Measurements from ENCODE around the gene AOX1. TPM values are rescaled to one million over a fixed set of nuclear protein-coding genes. Genes with fewer than 3 reads are reported as not detected.
A peak's percentile ranks its signal among the peaks of the same experiment; 100 is the strongest.
"Not testable (repeated sequence)": the region's sequence is repeated elsewhere in the genome, so short reads cannot be mapped to it uniquely, and the experiment has no call there.

Gene AOX1
- total RNA-seq, 2 donors from 2014 or later, result 24.8 to 47.9 TPM

DNA sequence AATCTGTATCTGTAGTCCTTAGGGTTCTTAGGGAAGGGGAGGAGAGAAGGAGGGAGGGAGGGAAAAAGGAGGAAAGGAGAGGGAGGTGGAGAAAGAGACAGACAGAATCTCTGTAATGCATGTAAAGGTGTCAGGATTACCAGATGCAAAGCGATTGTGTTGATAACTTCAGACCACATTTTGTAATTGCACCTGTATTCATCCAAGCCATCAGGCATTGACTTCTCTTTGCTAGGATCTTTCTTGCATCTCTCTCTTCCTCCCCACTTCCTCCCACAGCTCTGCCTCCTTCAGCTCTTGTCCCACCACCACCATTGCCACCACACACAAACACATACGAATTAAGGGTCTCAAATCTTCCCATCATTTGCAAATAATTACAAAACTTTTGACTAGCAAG is 91.4 kb downstream of the AOX1 start:
- intact Hi-C loops (cut with DNase I), result no loop called here
- TF ChIP-seq, protein P1, sequence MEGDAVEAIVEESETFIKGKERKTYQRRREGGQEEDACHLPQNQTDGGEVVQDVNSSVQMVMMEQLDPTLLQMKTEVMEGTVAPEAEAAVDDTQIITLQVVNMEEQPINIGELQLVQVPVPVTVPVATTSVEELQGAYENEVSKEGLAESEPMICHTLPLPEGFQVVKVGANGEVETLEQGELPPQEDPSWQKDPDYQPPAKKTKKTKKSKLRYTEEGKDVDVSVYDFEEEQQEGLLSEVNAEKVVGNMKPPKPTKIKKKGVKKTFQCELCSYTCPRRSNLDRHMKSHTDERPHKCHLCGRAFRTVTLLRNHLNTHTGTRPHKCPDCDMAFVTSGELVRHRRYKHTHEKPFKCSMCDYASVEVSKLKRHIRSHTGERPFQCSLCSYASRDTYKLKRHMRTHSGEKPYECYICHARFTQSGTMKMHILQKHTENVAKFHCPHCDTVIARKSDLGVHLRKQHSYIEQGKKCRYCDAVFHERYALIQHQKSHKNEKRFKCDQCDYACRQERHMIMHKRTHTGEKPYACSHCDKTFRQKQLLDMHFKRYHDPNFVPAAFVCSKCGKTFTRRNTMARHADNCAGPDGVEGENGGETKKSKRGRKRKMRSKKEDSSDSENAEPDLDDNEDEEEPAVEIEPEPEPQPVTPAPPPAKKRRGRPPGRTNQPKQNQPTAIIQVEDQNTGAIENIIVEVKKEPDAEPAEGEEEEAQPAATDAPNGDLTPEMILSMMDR (IDR thresholded peaks at IDR 0.05), result no peak
- TF ChIP-seq POLR2A (IDR thresholded peaks at IDR 0.05), result no peak
- TF ChIP-seq POLR2AphosphoS5 (IDR thresholded peaks at IDR 0.05), result no peak
- DNase-seq (ENCODE audit: low spot score), result no peak
- Histone ChIP-seq H3K36me3 (no peaks in the 10 kb centered on the region), H3K27me3 (replicated peaks; ENCODE audit: insufficient read depth) (no peaks in the 10 kb centered on the region), H3K27ac (peak overlapping the region in 1 of 2 donors; percentile 33), H3K9me3 (no peaks in the 10 kb centered on the region), H3K4me3 (no peak overlapping the region), H3K4me1 (replicated peaks) (no peaks in the 10 kb centered on the region)
- WGBS, result 79% methylated on average over 2 of the region's 2 CpGs

- no peaks in the 10 kb centered on the region for H3K4me1 ChIP-seq (replicated peaks)
- H3K4me3 ChIP-seq, result no peak overlapping the region
- peak overlapping the region; percentile 62 to 67 for H3K27ac ChIP-seq
- H3K27me3 ChIP-seq (replicated peaks; ENCODE audit: insufficient read depth), result no peaks in the 10 kb centered on the region
- no peaks in the 10 kb centered on the region for H3K9me3 ChIP-seq
- TF ChIP-seq POLR2AphosphoS5 (IDR thresholded peaks at IDR 0.05) (peak; percentile 16), POLR2A (IDR thresholded peaks at IDR 0.05) (no peak)
- WGBS, result 30% methylated on average over 11 of the region's 11 CpGs
- no peaks in the 10 kb centered on the region for H3K36me3 ChIP-seq
- intact Hi-C loops (cut with DNase I), result no loop called here
- DNase-seq (ENCODE audit: low spot score), result no peak
These were observed 92.1 kb downstream of the AOX1 start for GRCh38 chr2:200677721-200678532.

GRCh38 chr2:200679127-200679526 is 93.3 kb downstream of the AOX1 start:
- H3K4me1 ChIP-seq (replicated peaks), result no peaks in the 10 kb centered on the region
- no peaks in the 10 kb centered on the region for H3K27me3 ChIP-seq (replicated peaks; ENCODE audit: insufficient read depth)
- TF ChIP-seq POLR2AphosphoS5 (IDR thresholded peaks at IDR 0.05), result no peak
- TF ChIP-seq, protein P1 (IDR thresholded peaks at IDR 0.05), result no peak
- no peak for TF ChIP-seq POLR2A (IDR thresholded peaks at IDR 0.05)
- 61% methylated on average over 5 of the region's 5 CpGs for WGBS
- no peak overlapping the region for H3K4me3 ChIP-seq
- intact Hi-C loops (cut with DNase I), result no loop called here
- no peak for DNase-seq (ENCODE audit: low spot score)
- peak overlapping the region; percentile 62 to 67 for H3K27ac ChIP-seq
- H3K36me3 ChIP-seq, result no peaks in the 10 kb centered on the region
- no peaks in the 10 kb centered on the region for H3K9me3 ChIP-seq

GRCh38 chr2:200679535-200679934 is 93.7 kb downstream of the AOX1 start:
- Histone ChIP-seq H3K27me3 (replicated peaks; ENCODE audit: insufficient read depth) (no peaks in the 10 kb centered on the region), H3K4me3 (no peak overlapping the region), H3K4me1 (replicated peaks) (no peaks in the 10 kb centered on the region), H3K27ac (peak overlapping the region; percentile 62 to 67), H3K9me3 (no peaks in the 10 kb centered on the region), H3K36me3 (no peaks in the 10 kb centered on the region)
- 65% methylated on average over 5 of the region's 5 CpGs for WGBS
- no peak for DNase-seq (ENCODE audit: low spot score)
- intact Hi-C loops (cut with DNase I), result no loop called here
- TF ChIP-seq POLR2A (IDR thresholded peaks at IDR 0.05), result no peak
- TF ChIP-seq, protein P1 (IDR thresholded peaks at IDR 0.05), result no peak
- no peak for TF ChIP-seq POLR2AphosphoS5 (IDR thresholded peaks at IDR 0.05)

GRCh38 chr2:200681697-200682096 is 95.9 kb downstream of the AOX1 start:
- no peak overlapping the region for H3K27ac ChIP-seq
- no peaks in the 10 kb centered on the region for H3K27me3 ChIP-seq (replicated peaks; ENCODE audit: insufficient read depth)
- no peaks in the 10 kb centered on the region for H3K9me3 ChIP-seq
- H3K36me3 ChIP-seq, result no peaks in the 10 kb centered on the region
- H3K4me3 ChIP-seq, result no peak overlapping the region
- WGBS, result 63% methylated on average over 2 of the region's 2 CpGs
- H3K4me1 ChIP-seq (replicated peaks), result no peaks in the 10 kb centered on the region
- intact Hi-C loops (cut with DNase I), result no loop called here
- no peak for DNase-seq (ENCODE audit: low spot score)
- TF ChIP-seq, protein P1 (IDR thresholded peaks at IDR 0.05), result no peak
- TF ChIP-seq POLR2A (IDR thresholded peaks at IDR 0.05), result no peak
- TF ChIP-seq POLR2AphosphoS5 (IDR thresholded peaks at IDR 0.05), result no peak

- H3K4me3 ChIP-seq; H3K4me1 ChIP-seq (replicated peaks); intact Hi-C loops (cut with DNase I); H3K36me3 ChIP-seq; H3K9me3 ChIP-seq; H3K27ac ChIP-seq; DNase-seq (ENCODE audit: low spot score); H3K27me3 ChIP-seq (replicated peaks; ENCODE audit: insufficient read depth): not testable (repeated sequence)
- 94% methylated on average over 3 of the region's 5 CpGs for WGBS
These were observed 96.6 kb downstream of the AOX1 start for GRCh38 chr2:200682407-200682806.

Measured in prostate gland (tissue), 2 donors.